EH (cell line): ENCODE results near the gene KDM2B.

ENCODE experiments used
- DNase-seq: peaks from one replicate; pipeline ENCODE4 v3.0.0-alpha.2; 2015; ENCODE audit warnings: low read depth

The KDM2B gene

DNA sequence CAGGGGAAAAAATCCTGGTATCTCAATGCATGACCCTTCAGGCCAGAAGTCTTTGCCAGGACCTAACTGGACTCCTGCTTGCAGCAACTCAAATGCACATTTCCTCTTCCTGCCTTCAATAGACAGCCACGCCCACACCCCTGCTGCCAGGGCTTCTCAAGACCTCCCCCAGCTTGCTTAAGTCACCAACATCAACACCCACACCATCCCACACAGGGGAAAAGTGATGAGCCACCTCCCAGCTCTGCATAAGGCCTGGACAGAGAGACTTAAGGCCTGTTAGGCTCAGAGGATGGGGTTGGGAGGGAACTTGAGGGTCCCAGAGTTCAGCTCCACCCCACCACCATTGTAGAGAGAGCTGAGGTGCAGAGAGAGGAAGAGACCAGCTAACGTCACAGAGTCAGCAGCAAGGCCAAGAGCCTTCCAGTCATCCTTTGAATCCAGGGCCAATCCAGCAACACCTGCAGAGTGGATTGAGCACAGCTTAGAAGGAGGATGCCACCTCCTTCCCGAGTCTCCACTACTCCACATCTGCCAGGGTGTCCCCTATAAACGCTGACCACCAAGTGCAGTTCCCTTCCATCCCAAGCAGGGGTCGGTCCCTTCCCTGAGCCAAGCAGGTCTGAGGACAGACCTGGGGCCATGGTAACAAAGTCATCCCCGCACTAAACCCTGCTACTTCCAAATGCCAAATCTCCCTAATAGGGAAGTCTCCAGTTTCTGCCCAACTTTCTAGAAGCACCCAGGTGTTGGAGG, 50.0 kb downstream of the KDM2B start:
- peak; percentile 85 for DNase-seq

DNA sequence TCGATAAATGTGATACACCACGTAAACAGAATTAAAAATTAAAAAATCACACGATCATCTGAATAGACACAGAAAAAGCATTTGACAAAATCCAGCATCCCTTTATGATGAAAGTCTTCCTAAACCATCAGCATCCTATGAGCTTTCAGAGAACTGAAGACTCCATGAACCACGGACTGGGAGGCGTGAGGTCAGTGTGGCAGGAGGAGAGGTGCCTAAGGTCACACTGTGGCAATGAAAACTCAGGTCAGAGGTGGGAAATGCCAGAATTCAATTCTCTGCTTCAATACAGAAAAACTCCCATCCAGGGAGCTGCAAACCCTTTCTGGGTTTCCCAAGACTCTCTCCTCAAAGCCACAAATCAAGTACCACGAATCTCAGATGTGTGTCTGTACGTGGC, 51.6 kb downstream of the KDM2B start:
- DNase-seq, result no peak

DNA sequence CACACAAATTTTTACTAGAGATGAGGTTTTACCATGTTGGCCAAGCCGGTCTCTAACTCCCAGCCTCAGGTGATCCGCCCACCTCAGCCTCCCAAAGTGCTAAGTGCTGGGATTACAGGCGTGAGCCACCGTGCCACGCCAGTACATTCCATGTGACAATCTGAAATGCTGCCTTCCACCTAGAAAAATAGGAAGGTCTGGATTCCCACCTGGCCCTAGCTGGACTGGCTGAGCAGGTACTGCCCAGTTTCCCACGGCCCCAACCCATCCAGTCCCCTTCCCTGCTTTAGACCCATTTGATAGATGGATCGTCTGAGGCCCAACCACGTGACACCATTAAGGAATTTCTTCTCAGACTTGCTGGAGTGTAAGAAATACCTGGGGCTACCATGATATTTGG, 55.4 kb downstream of the KDM2B start:
- DNase-seq, result no peak

DNA sequence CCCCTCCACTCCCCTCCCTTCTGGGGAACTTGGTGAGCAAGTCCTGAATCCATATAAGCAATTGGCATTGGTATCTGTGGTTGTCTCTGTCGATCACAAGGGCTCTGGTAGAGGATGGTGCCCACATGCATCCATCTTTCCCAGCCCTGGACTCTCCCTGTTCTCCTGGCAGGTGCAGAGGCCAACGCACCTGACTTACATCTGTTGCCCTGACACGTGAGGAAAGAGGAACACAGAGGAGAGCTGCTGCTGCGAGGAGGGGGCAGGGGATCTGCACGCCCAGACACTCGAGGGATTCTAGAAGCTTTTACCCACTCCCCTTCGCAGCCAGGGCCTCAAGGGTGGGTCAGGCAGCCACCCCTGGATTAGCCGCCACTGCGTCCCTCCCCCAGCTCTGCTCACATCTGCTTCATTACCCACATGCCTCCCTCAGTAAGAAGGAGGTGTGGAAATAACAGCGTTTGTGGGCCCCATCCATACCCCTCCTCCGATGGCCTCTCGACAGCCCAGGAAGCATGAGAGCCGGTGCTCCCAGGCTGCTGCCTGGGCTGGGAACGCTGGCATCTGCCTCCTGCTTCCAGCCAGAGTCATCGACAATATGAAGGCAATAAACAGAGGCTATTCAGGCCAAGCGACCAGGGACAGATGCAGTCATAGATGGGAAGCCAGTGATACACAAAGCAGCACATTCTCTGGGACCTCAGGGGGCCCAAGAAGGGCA, 56.5 kb downstream of the KDM2B start:
- DNase-seq, result no peak

DNA sequence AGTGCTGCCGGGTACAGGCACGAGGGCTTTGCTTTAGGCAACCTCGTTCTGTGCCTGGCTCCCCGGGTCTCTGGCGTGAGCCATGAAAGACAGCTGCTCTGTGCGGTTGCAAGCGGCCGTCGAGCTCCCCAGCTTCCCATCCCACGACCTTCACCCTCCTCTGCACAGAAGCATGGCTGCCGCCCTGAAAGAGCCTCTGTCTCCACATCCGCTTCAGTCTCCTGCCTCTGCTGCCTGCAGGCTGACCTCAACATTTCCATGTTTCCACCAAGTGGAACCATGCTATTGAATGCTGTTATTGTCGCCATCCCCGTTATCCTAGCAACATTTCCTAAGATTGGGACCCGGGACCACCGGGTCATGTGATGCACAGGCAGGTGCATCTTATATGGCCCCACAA, 57.1 kb downstream of the KDM2B start:
- no peak for DNase-seq

DNA sequence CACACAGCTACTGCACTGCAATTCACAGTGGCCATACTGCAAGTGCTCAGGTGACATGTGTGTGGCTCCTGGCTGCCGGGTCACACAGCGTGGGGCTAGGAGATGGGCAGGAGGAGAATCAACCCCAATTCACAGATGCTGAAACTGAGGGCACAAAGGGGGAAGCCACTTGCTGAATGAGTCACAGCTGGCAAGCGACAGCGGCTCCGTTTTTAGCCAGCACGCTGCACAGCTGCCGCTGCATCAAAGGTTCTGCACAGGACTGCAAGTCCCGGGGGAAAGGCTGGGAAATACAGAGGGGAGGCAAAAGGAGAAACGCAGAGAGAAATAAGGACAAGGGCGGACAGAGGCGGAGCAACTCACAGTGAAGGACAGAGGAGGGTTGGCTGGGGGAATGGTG, 57.9 kb downstream of the KDM2B start:
- no peak for DNase-seq

DNA sequence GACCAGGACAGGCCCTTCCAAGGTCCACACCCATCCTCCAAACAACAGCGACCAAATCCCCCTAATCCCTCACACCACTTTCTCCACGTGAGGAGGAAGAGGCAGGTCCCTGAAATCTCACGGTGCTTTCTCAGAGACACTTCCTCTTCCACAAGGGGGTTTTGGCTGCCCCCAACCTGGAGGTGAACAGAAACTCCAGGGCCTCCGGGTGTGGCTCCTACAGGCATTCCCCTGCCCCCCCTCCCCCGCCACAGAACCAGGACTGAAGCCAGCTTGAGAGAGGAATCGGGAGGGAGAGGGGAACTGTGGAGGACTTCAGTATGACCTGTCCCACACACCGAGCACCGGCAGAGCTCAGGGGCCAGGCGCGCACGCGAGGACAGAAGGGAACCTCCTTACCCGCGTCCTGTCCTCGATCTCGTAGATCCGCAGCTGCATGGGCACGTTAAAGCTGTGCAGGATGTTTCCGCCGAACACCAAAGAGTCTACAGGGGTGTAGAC, 60.2 kb downstream of the KDM2B start:
- DNase-seq, result no peak

DNA sequence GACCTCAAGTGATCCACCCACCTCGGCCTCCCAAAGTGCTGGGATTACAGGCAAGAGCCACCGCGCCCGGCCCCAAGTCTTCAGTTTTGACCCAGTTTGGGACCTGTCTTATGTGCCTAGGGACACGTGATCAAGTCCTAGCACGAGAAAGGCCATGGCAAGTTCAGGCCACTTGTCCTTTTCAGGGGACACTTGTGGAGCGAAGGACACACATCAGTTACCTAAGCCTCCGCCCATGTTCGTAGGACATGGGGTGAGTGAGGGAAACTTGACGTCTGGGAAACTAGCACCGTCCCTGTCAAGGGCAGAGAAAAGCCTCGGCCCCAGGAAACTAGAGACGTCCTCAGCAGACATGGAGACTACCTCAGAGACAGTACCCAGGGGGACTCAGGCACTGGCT, 60.7 kb downstream of the KDM2B start:
- no peak for DNase-seq

DNA sequence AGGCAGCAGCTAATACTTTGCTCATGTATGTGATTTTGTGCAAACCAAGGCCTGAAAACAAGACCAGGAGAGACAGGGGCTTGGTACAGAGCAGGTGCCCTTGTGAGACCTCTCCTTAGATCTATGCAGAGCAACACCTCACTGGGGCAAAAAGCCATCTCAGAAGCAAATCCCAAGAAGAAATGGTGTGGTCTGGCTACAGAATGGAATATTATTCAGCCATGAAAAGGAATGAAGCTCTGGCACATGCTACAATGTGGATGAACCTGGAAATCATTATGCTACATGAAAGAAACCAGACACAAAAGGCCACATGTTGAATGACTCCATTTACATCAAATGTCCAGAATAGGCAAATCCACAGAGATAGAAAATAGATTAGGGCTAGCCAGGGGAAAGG, 61.6 kb downstream of the KDM2B start:
- DNase-seq, result no peak

DNA sequence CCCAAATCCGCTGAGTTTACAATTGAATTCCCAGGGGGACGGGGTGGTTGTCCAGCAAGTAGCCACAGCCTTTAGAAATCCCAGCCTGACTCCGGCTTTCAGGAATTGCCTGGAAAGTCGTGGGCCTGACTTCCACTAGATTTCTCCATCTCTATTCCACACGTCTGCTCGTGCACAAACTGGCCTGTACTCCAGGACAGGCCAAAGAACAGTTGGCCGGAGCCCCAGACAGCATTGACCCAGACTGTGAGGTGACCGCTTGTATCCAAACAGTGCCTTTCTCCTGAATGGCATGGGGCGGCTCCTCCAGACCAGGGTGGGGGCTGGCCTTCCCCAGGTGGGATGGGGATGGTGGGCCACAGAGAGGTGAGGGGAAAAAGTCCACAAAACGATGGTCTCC, 62.2 kb downstream of the KDM2B start:
- no peak for DNase-seq

DNA sequence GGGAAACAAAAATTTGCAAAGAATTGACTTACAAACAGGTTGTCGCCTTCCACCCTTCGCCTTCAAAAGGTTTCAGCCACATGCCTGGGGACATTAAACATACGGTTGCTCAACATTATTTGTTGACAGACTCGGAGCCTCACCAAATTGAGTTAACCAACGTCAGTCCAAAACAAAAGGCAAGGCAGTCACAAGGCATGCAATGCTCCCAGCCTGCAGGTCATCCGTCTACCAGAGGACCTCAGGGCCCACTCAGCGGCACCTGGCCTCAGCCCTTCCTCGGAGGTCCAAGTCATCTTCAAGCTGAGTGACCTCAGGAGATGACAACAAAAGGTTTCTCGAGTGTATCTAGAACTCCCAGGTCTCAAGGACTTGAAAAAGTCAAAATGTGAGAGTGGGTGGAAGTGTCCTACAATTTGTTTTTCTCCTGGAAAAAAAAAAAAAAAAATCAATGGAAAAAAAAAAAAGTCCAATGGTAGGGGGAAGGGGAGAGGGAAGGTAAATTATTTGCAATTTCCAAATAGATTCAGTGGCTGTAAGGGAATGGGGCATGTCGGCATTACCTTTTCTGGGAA, 64.3 kb downstream of the KDM2B start:
- no peak for DNase-seq

DNA sequence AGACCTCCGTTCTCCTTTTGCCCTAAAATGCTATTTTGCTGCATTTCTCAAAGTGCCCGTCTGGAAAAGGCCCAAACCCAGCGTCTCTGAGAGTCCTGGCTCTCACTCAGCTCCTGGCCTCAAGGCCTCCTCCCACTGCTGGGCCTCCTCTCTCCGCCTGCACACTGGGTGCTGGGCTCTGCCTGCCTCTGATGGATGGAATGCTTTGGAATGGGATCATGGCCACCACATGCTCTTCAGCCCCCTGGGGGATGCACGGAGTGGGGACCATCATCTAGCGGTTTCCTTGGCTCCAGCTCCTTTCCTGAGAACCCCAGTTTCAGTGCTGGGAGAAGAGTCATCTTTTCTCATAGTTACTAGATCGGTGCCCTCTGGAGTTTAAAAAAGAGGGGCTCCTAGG, 65.2 kb downstream of the KDM2B start:
- DNase-seq, result no peak

DNA sequence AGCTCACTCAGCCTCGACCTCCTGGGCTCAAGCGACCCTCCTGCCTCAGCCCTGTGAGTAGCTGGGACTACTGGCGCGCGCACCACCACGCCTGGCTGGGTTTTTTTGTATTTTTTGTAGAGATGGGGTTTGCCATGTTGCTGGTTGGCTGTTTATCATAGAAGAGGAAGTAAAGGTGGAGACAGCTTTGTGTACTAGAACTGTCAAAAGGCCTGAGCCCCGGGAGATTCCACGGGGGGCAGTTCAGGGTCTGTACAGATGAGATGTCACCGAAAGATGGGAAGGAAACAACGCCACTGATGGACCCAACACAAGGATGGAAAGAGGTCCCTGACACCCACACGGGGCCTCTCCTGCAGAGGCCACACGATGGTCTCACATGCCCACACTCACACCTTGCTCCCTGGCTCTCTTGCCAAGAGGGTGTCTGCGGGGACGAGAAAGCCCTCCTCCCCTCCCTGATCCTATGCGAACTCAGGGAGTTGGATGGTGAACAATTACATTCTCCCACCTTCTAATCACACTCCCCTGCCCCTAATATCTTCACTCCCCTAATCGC, 66.6 kb downstream of the KDM2B start:
- no peak for DNase-seq

DNA sequence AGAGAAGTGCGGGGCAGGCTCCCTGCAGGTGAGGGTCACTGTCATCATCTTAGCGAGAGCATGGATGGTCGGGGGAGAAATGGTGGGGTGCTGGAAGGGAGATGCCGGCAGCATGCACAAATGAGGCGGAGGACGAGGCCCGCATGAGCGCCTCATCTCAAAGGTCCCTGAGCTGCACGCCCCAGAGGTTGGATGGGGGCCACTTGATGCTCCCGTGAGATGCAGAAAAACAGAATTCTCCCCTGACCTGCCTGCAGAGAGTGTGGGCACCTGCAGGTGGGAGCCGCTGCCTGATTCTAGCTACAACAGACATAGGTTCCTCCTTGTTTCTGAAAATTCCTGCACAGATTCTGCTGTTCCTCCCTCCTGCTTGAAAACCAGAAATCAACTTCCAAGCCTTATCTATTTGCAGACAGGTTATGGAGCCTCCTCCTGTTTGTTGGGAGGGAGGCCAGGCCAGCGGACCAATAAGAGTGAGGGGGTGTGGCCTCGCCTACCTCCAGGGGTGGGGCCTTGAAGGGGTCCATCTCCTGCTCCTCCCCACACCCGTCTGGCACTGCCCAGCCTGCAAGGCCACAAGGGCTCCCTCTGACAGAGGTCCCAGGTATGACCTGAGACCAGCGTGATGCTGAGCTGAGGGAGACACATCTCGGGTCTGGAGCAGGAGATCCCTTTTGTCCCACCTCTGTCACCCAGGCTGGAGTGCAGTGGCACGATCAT, 67.2 kb downstream of the KDM2B start:
- DNase-seq, result peak; percentile 14

DNA sequence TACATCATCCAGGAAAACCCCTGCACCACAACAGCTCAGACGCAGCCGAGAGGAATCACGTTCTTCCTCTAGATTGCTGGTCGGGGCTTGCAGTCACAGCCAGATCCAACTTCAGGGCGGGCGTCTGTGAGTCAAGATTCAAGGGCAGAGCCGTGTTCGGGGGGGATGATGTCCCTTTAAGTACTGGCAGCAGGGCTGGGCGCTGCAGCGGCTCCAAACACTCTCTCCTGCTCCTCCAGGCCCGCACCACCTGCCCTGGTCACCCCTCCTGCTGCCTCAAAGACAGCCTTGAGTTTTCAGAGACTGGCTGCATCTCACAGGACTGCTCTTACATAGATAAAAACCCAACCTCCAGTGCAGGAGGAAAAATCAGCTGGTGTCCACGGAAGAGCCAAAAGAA, 68.3 kb downstream of the KDM2B start:
- DNase-seq, result no peak

DNA sequence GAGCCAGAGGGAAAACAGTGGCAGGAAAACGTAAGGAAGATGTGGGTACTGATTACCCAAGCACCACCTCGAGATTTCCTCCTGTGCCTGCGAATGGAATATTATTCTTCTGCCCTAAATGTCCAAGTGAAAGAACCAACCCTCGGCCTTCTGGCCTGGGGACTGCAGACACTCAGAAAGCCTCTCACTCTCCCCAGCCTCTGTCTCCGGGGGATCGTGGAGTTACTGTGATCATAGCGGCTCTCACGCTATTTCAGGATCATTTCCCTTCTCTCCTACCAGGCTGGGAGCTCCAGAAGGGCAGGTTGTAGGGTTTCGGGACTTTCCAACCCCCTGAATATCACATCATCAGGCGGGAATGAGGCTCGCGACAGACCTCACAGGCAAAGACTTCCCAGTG, 68.9 kb downstream of the KDM2B start:
- no peak for DNase-seq

DNA sequence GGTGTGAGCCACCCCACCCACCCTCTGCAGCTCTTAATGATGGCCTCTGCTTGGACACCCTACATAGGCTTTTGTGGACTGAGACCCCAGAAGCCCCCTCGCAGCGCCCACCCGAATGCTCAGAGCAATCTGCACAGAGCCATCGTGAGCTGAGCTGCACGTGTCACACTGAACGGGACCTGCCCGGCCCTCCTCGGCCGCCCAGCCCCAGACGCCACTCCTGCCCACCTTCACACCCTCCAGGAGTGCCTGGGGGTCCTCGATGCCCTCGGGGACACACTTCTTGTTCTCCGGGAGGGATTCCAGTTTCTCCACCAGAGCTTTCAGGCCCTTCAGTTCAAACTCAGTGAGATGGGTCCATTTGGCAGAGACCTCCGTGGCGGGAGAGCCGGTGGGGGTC, 71.5 kb downstream of the KDM2B start:
- DNase-seq, result no peak

DNA sequence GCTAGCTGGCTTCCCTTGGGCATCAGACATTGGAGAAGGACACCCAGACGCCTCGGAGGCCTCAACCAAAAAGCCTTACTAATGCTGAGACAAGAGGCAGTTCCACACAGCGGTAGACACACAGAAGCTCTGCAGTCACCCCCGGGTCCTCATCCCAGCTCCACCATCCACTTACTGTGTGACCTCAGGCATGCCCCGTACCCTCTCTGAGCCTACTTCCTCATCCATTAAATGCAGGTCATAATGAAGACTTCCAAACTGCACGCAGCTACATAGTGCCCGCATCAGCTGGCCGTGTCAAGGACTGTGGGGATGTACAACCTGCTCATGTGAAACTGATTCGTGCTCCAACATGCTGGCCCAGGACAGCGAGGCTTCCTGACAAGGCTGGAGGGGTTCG, 72.3 kb downstream of the KDM2B start:
- no peak for DNase-seq

DNA sequence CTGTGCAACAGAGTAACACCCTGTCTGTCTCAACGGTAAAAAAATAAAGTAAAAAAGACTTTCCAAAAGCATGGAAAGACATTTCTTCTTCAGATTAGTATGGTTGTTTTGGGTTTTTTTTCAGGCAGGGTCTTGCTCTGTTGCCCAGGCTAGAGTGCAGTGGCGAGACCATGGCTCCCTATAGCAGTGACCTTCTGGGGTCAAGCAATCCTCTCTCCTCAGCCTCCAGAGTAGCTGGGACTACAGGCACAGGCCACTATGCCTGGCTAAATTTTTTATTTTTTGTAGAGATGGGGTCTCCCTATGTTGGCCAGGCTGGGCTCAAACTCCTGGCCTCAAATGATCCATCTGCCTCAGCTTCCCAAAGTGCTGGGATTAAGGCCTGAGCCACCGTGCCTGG, 72.8 kb downstream of the KDM2B start:
- no peak for DNase-seq

DNA sequence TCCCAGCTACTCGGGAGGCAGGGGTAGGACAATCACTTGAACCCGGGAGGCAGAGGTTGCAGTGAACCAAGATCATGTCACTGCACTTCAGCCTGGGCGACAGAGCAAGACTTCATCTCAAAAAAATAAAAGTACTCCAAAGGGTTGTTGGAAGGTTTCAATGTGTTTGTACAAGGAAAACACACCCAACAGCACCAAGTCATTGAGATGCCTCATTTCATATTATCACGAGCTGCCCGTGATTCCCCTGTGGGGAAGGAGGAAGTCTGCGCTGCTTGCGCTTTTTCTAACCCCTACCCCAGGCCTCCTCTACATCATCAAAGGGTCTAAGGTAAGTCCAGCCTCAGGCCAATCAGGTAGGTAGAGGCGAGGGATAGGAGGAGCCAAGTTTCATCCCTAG, 73.6 kb downstream of the KDM2B start:
- no peak for DNase-seq

DNA sequence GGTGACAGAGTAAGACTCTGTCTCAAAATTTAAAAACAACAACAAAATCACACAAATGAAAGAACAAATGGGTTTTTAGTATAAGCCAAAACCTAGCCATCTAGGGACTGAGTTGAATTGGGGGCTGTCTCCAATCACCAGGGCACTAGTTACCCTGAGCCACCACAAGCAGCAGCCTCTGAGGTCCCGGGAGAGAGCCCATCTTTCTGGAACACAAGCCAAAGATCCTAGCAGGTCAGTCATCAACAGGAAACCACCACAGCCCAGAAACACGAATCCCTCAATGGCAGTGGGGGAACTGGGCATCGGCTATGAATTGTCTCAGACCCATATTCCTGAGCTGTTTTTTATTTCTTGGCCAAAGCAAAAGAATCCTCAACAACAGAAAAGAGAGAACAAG, 75.3 kb downstream of the KDM2B start:
- DNase-seq, result peak; percentile 59

DNA sequence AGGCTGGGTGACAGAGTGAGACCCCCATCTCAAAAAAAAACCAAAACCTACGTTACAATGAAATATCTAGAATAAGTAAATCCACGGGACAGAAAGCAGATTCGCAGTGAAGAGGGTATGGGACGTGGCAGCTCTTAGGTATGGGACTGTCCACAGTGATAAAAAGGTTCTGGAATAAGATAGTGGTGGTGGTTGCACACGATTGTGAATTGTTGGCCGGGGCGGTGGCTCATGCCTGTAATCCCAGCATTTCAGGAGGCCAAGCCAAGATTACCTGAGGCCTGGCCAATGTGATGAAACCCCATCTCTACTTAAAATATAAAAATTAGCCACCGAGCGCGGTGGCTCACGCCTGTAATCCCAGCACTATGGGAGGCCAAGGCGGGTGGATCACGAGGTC, 76.3 kb downstream of the KDM2B start:
- no peak for DNase-seq
